GM18499 (cell line): ENCODE measurements around the gene ZNF587.
"Not testable (repeated sequence)": the region's sequence is repeated elsewhere in the genome, so short reads cannot be mapped to it uniquely, and the experiment has no call there.

Experiments
- ATAC-seq: cut with Tn5 transposase; IDR thresholded peaks from one replicate; pipeline ENCODE4 v1.9.1; 2021; ENCODE audit warnings: moderate number of reproducible peaks; ENCODE audit not compliant: insufficient read depth, unreplicated experiment

ZNF587 gene

GRCh38 chr19:57821095-57821494 lies 28.6 kb upstream of the ZNF587 start:
- not testable (repeated sequence) for ATAC-seq

GRCh38 chr19:57821501-57821900 lies 28.2 kb upstream of the ZNF587 start:
- not testable (repeated sequence) for ATAC-seq

GRCh38 chr19:57823155-57823554 lies 26.5 kb upstream of the ZNF587 start:
- not testable (repeated sequence) for ATAC-seq

- ATAC-seq: not testable (repeated sequence)
Measured at GRCh38 chr19:57823608-57824007, 26.1 kb upstream of the ZNF587 start.

- no peak for ATAC-seq
Measured at GRCh38 chr19:57825511-57825910, 24.1 kb upstream of the ZNF587 start.

GRCh38 chr19:57829316-57829715 lies 20.3 kb upstream of the ZNF587 start:
- ATAC-seq: no peak

- no peak for ATAC-seq
Measured at GRCh38 chr19:57830071-57830602, 19.5 kb upstream of the ZNF587 start, which contains the start of gene ZNF587B. Gene ZNF587B, plus strand, starts transcription at chr19:57830299. Its CDS starts 230 bp downstream, at chr19:57830529.

GRCh38 chr19:57836991-57837390 lies 12.7 kb upstream of the ZNF587 start:
- not testable (repeated sequence) for ATAC-seq

- ATAC-seq: not testable (repeated sequence)
Measured at GRCh38 chr19:57838622-57839191, 11.0 kb upstream of the ZNF587 start.

GRCh38 chr19:57841122-57841763 lies 8.4 kb upstream of the ZNF587 start:
- ATAC-seq: no peak

GRCh38 chr19:57847164-57847563 lies 2.5 kb upstream of the ZNF587 start:
- not testable (repeated sequence) for ATAC-seq

GRCh38 chr19:57849162-57849665 lies 445 bp upstream of the ZNF587 start:
- not testable (repeated sequence) for ATAC-seq

GRCh38 chr19:57850553-57851017 lies 926 bp downstream of the ZNF587 start:
- no peak for ATAC-seq

- ATAC-seq: not testable (repeated sequence)
Measured at GRCh38 chr19:57851812-57852603, 2.3 kb downstream of the ZNF587 start.

- ATAC-seq: not testable (repeated sequence)
Measured at GRCh38 chr19:57854117-57854516, 4.5 kb downstream of the ZNF587 start.

GRCh38 chr19:57862351-57862750 lies 12.7 kb downstream of the ZNF587 start:
- ATAC-seq: not testable (repeated sequence)

- ATAC-seq: no peak
Measured at GRCh38 chr19:57867868-57868492, 18.3 kb downstream of the ZNF587 start.

- not testable (repeated sequence) for ATAC-seq
Measured at GRCh38 chr19:57869655-57870054, 20.0 kb downstream of the ZNF587 start.

GRCh38 chr19:57870225-57870624 lies 20.6 kb downstream of the ZNF587 start:
- ATAC-seq: no peak

GRCh38 chr19:57872450-57872849 lies 22.8 kb downstream of the ZNF587 start:
- ATAC-seq: no peak
